ENCODE data around the gene TTC9. TPM values are rescaled to one million over a fixed set of nuclear protein-coding genes. Genes with fewer than 3 reads are reported as not detected.

The TTC9 gene
- total and polyA plus RNA-seq, 8 donors = 0.59 to 4.0 (median 0.97) TPM

GRCh38 chr14:70655110-70655826 is 13.6 kb downstream of the TTC9 start:
- Histone ChIP-seq H3K27me3 (no peaks in the 10 kb centered on the region), H3K4me3 (no peak overlapping the region), H3K9me3 (no peaks in the 10 kb centered on the region), H3K27ac (no peak overlapping the region), H3K36me3 (no peaks in the 10 kb centered on the region), H3K4me1 (no peaks in the 10 kb centered on the region)
- ATAC-seq = peak in 1 of 4 donors; percentile 52
- TF ChIP-seq, protein P1, sequence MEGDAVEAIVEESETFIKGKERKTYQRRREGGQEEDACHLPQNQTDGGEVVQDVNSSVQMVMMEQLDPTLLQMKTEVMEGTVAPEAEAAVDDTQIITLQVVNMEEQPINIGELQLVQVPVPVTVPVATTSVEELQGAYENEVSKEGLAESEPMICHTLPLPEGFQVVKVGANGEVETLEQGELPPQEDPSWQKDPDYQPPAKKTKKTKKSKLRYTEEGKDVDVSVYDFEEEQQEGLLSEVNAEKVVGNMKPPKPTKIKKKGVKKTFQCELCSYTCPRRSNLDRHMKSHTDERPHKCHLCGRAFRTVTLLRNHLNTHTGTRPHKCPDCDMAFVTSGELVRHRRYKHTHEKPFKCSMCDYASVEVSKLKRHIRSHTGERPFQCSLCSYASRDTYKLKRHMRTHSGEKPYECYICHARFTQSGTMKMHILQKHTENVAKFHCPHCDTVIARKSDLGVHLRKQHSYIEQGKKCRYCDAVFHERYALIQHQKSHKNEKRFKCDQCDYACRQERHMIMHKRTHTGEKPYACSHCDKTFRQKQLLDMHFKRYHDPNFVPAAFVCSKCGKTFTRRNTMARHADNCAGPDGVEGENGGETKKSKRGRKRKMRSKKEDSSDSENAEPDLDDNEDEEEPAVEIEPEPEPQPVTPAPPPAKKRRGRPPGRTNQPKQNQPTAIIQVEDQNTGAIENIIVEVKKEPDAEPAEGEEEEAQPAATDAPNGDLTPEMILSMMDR (IDR thresholded peaks at IDR 0.05) = no peak
- intact Hi-C loops (cut with DNase I) = no loop called here
- DNase-seq = no peak
- FAIRE-seq = no peak
- WGBS, 2 donors = 81 to 87% methylated on average over 19 of the region's 19 CpGs

DNA sequence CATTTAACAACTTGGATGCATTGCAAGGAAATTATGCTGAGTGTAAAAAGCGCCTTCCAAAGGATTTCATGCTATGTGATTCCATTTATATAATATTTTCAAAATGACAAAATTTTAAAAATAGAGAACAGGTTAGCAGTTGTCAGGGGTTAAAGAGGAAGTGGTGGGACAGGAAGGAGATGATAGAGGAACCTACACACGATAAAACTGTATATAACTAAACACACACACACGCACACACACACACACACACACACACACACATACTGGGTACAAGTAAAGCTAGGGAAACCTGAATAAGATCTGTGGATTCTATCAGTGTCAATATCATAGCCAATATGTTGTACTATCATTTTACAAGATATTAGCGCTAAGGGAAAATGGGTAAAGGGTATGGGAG is 17.2 kb downstream of the TTC9 start:
- H3K27me3 ChIP-seq = no peaks in the 10 kb centered on the region
- DNase-seq (no peak), FAIRE-seq (no peak), ATAC-seq (no peak)
- no peaks in the 10 kb centered on the region for H3K36me3 ChIP-seq
- no peak overlapping the region for H3K4me3 ChIP-seq
- TF ChIP-seq, protein P1 (IDR thresholded peaks at IDR 0.05) = no peak
- peaks cover 0 to 4% (median 0%) of the 10 kb centered on the region in 3 donors for H3K4me1 ChIP-seq
- 56 to 78% methylated on average over 4 of the region's 4 CpGs for WGBS, 2 donors
- intact Hi-C loops (cut with DNase I) = no loop called here
- no peak overlapping the region for H3K27ac ChIP-seq
- no peaks in the 10 kb centered on the region for H3K9me3 ChIP-seq

GRCh38 chr14:70660967-70661893 is 19.5 kb downstream of the TTC9 start:
- DNase-seq (peak in 1 of 6 donors; percentile 26), FAIRE-seq (no peak)

DNA sequence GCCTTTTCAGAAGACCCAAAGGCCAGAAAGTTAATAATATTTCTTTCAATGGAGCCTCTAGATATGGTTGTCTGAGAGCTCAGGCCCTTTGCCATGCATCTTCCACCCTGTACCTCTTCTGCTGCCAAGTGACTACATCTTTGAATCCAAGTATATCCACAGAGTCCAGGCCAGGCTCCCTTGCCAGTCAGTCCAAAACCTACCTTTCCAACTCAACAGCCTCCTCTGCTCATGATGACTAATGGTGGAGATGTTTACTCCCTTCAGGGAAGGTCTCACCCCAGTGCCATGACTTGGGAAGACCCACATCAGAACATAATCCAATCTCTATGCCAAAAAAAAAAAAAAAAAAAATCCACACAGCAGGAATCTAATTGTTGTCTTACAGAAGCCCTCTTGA is 20.4 kb downstream of the TTC9 start:
- no peak overlapping the region for H3K4me3 ChIP-seq
- peaks cover 0 to 26% (median 4%) of the 10 kb centered on the region in 3 donors for H3K4me1 ChIP-seq
- H3K27ac ChIP-seq = peak overlapping the region in 1 of 4 donors; percentile 20
- FAIRE-seq = no peak
- TF ChIP-seq, protein P1 (IDR thresholded peaks at IDR 0.05) = no peak
- ATAC-seq = no peak
- no peaks in the 10 kb centered on the region for H3K27me3 ChIP-seq
- DNase-seq = no peak
- intact Hi-C loops (cut with DNase I) = no loop called here
- H3K36me3 ChIP-seq = no peaks in the 10 kb centered on the region
- H3K9me3 ChIP-seq = no peaks in the 10 kb centered on the region

More at GRCh38 chr14:70660967-70661893, 19.5 kb downstream of the TTC9 start:
- peak in 3 of 4 donors; percentile 33 to 49 (median 34) for ATAC-seq
- H3K36me3 ChIP-seq = no peaks in the 10 kb centered on the region
- H3K27me3 ChIP-seq = no peaks in the 10 kb centered on the region
- TF ChIP-seq, protein P1 (IDR thresholded peaks at IDR 0.05) = no peak
- peak overlapping the region in 1 of 4 donors; percentile 20 for H3K27ac ChIP-seq
- 60 to 70% methylated on average over 13 of the region's 13 CpGs for WGBS, 2 donors
- H3K4me3 ChIP-seq = no peak overlapping the region
- no peaks in the 10 kb centered on the region for H3K9me3 ChIP-seq
- peaks cover 0 to 24% (median 4%) of the 10 kb centered on the region in 3 donors for H3K4me1 ChIP-seq
- intact Hi-C loops (cut with DNase I) = no loop called here
